IMR-90 (cell line): ENCODE results near the gene KLHL6. TPM values are rescaled to one million over a fixed set of nuclear protein-coding genes. Genes with fewer than 3 reads are reported as not detected.

Experiments used
- ATAC-seq: fragments of 200-7000 bp; cut with Tn5 transposase; 2 replicates; pipeline ENCODE4 v1.9.1; 2020; ENCODE audit warnings: low read depth, mild to moderate bottlenecking, moderate library complexity
- BruUV-seq: library from RNA; stranded (reverse); fragments of 400-500 nt; replicated peaks from 2 replicates; lab custom pipeline; 2021; lab: Mats Ljungman, UMichigan
- CTCF ChIA-PET: fragments of 300-600 bp; formaldehyde crosslinking; extraction: SDS; loops from one replicate; lab custom pipeline; 2021; ENCODE audit warnings: antibody characterized with exemption; lab: Yijun Ruan, JAX
- POLR2A ChIA-PET: fragments of 300-600 bp; sonication (Branson Sonifier 250); formaldehyde crosslinking; loops from one replicate; lab custom pipeline; 2022; ENCODE audit warnings: antibody characterized with exemption; ENCODE audit not compliant: unreplicated experiment; lab: Charles Lee
- DNase-seq: peaks from one replicate; pipeline ENCODE4 v3.0.0; 2013
- H2AFZ ChIP-seq: replicated peaks from 2 replicates; pipeline ENCODE3; 2013; ENCODE audit warnings: low read length, mild to moderate bottlenecking; ENCODE audit not compliant: poor library complexity
- H2AK5ac ChIP-seq: 2 replicates; pipeline ENCODE4 v1.6.1; 2013; ENCODE audit warnings: low read depth, low read length, inconsistent platforms
- H2AK9ac ChIP-seq: replicated peaks from 2 replicates; pipeline ENCODE3; 2013; ENCODE audit warnings: mild to moderate bottlenecking, low read depth, low read length, moderate library complexity; ENCODE audit not compliant: poor library complexity
- H2BK120ac ChIP-seq: 2 replicates; pipeline ENCODE4 v1.6.1; 2013; ENCODE audit warnings: low read depth, low read length, inconsistent platforms
- H2BK15ac ChIP-seq: 3 replicates; pipeline ENCODE4 v1.6.1; 2013; ENCODE audit warnings: low read depth, low read length, inconsistent platforms
- H2BK20ac ChIP-seq: 2 replicates; pipeline ENCODE4 v1.6.1; 2013; ENCODE audit warnings: low read depth, mild to moderate bottlenecking, inconsistent platforms, low read length, moderate library complexity
- H2BK5ac ChIP-seq: 2 replicates; pipeline ENCODE4 v1.6.1; 2013; ENCODE audit warnings: mild to moderate bottlenecking, low read depth, low read length, inconsistent platforms; ENCODE audit not compliant: poor library complexity, severe bottlenecking
- H3K14ac ChIP-seq: replicated peaks from 2 replicates; pipeline ENCODE4 v1.6.1; 2013; ENCODE audit warnings: low read depth, low read length, inconsistent platforms
- H3K18ac ChIP-seq: 2 replicates; pipeline ENCODE4 v1.6.1; 2013; ENCODE audit warnings: low read depth, low read length, control low read depth
- H3K23ac ChIP-seq: 2 replicates; pipeline ENCODE4 v1.6.1; 2013; ENCODE audit warnings: low read depth, low read length, inconsistent platforms
- H3K27ac ChIP-seq: 2 replicates; pipeline ENCODE4 v1.5.1; 2013; ENCODE audit warnings: mild to moderate bottlenecking, control low read depth, low read length; ENCODE audit not compliant: insufficient read depth
- H3K27me3 ChIP-seq: 2 replicates; pipeline ENCODE4 v1.6.1; 2013; ENCODE audit warnings: low read length; ENCODE audit not compliant: control insufficient read depth, insufficient read depth
- H3K36me3 ChIP-seq: 2 replicates; pipeline ENCODE4 v1.6.1; 2013; ENCODE audit warnings: low read length, mixed read lengths; ENCODE audit not compliant: control insufficient read depth, insufficient read depth
- H3K4ac ChIP-seq: 2 replicates; pipeline ENCODE4 v1.6.1; 2013; ENCODE audit warnings: low read depth, low read length, inconsistent platforms
- H3K4me1 ChIP-seq: 2 replicates; pipeline ENCODE4 v1.6.1; 2013; ENCODE audit warnings: low read length, mixed read lengths; ENCODE audit not compliant: control insufficient read depth, insufficient read depth
- H3K4me2 ChIP-seq: 2 replicates; pipeline ENCODE4 v1.6.1; 2013; ENCODE audit warnings: low read depth, mild to moderate bottlenecking, control low read depth, low read length, moderate library complexity
- H3K4me3 ChIP-seq: 2 replicates; pipeline ENCODE4 v1.5.1; 2013; ENCODE audit warnings: low read depth, mild to moderate bottlenecking, control low read depth, low read length, moderate library complexity; ENCODE audit not compliant: insufficient read depth
- H3K56ac ChIP-seq: 2 replicates; pipeline ENCODE4 v1.6.1; 2013; ENCODE audit warnings: low read length, inconsistent platforms; ENCODE audit not compliant: insufficient read depth; ENCODE audit errors: extremely low read depth
- H3K79me1 ChIP-seq, 2 experiments: 2 replicates each; pipeline ENCODE4 v1.6.1; 2013; ENCODE audit warnings: low read length in 2 of 2, inconsistent platforms in 1 of 2, low read depth in 1 of 2
- H3K9ac ChIP-seq: 2 replicates; pipeline ENCODE4 v1.6.1; 2013; ENCODE audit warnings: low read depth, low read length, control low read depth
- H3K9me1 ChIP-seq: 2 replicates; pipeline ENCODE4 v1.6.1; 2013; ENCODE audit warnings: low read length, inconsistent platforms; ENCODE audit not compliant: insufficient read depth
- H3K9me3 ChIP-seq: 2 replicates; pipeline ENCODE4 v1.6.1; 2013; ENCODE audit warnings: low read length; ENCODE audit not compliant: control insufficient read depth, insufficient read depth
- H4K20me1 ChIP-seq: 2 replicates; pipeline ENCODE4 v1.6.1; 2013; ENCODE audit warnings: low read length, inconsistent platforms; ENCODE audit not compliant: insufficient read depth
- H4K5ac ChIP-seq: 2 replicates; pipeline ENCODE4 v1.6.1; 2013; ENCODE audit warnings: mild to moderate bottlenecking, low read depth, low read length, control low read depth
- H4K8ac ChIP-seq, 2 experiments: 2 replicates each; pipeline ENCODE4 v1.6.1; 2013; ENCODE audit warnings: low read depth in 2 of 2, low read length in 2 of 2, control low read depth in 1 of 2, inconsistent platforms in 1 of 2
- H4K91ac ChIP-seq: 2 replicates; pipeline ENCODE4 v1.6.1; 2013; ENCODE audit warnings: low read depth, low read length, inconsistent platforms; ENCODE audit not compliant: insufficient read depth
- CEBPB ChIP-seq: IDR thresholded peaks from 2 replicates; pipeline ENCODE4 v1.6.1; 2012; ENCODE audit warnings: low read depth, low read length, improper control_type of control experiment
- RAD21 ChIP-seq: IDR thresholded peaks from 2 replicates; pipeline ENCODE4 v1.6.1; 2012; ENCODE audit warnings: low read length, improper control_type of control experiment
- WGBS, 2 experiments: methylation state at CpG; one replicate each; pipeline versions ENCODE4 v1.1.5 to v1.1.7; 2013; ENCODE audit warnings: missing lambda C conversion rate in 2 of 2; ENCODE audit not compliant: insufficient read length in 1 of 2; ENCODE audit errors: extremely low coverage in 2 of 2; 5-methylcytosine and 5-hydroxymethylcytosine counted together
- dilution Hi-C: fragments of 300-500 bp; cut with HindIII; formaldehyde crosslinking; loops from one replicate; pipeline ENCODE4 v1.14.3; 2018; ENCODE audit warnings: low sequenced_read_pairs; ENCODE audit not compliant: unreplicated experiment
- in situ Hi-C: fragments of 300-500 bp; cut with MboI; formaldehyde crosslinking; loops from 3 replicates; pipeline ENCODE4 v1.14.3; 2019; ENCODE audit warnings: low sequenced_read_pairs, inconsistent platforms, mixed read lengths
- intact Hi-C: fragments of 100-400 bp; cut with micrococcal nuclease; formaldehyde crosslinking; loops from 2 replicates; pipeline ENCODE4 v1.10.0; 2022
- polyA plus RNA-seq, 3 experiments: library from polyadenylated mRNA; depleted of rRNA; stranded (reverse); fragments of >200 nt; gene quantifications; 2 replicates each; pipeline ENCODE4 v1.2.3, GENCODE V29; 2012; ENCODE audit warnings: low replicate concordance in 1 of 3
- total RNA-seq: library from RNA; depleted of rRNA; stranded (reverse); fragments of >200 nt; gene quantifications from 2 replicates; pipeline ENCODE4 v1.2.3, GENCODE V29; 2012

KLHL6 gene
- total and polyA plus RNA-seq, 2 of the 4 experiments (the other 2 are of a cell fraction), result not detected

GRCh38 chr3:183504597-183504996 is 50.9 kb downstream of the KLHL6 start:
- intact Hi-C loops (no loop called here), in situ Hi-C loops (no loop called here), dilution Hi-C loops (no loop called here)
- no peak overlapping the region for H2AK5ac ChIP-seq
- H2AFZ ChIP-seq, result no peak overlapping the region
- no peak overlapping the region for H2BK20ac ChIP-seq
- H3K56ac ChIP-seq, result no peak overlapping the region
- H4K91ac ChIP-seq, result no peak overlapping the region
- H3K23ac ChIP-seq, result no peak overlapping the region
- no peak overlapping the region for H3K14ac ChIP-seq
- no peak overlapping the region for H3K4ac ChIP-seq
- H3K79me1 ChIP-seq, result no peaks in the 10 kb centered on the region
- CTCF ChIA-PET, result no interaction called here
- WGBS, 2 experiments, result no CpG with 5 or more reads among the region's 1 CpG
- H2BK120ac ChIP-seq, result no peak overlapping the region
- no peak overlapping the region for H3K9ac ChIP-seq
- POLR2A ChIA-PET, result no interaction called here
- H3K9me3 ChIP-seq, result no peaks in the 10 kb centered on the region
- H3K18ac ChIP-seq, result no peak overlapping the region
- H3K9me1 ChIP-seq, result no peaks in the 10 kb centered on the region
- peaks cover 25% of the 10 kb centered on the region for H3K27me3 ChIP-seq
- ATAC-seq (no peak), DNase-seq (no peak)
- no peak overlapping the region for H2BK5ac ChIP-seq
- H4K5ac ChIP-seq, result no peak overlapping the region
- H4K8ac ChIP-seq, result no peak overlapping the region
- TF ChIP-seq RAD21, result no peak
- peak; percentile 45 for TF ChIP-seq CEBPB
- H3K36me3 ChIP-seq, result no peaks in the 10 kb centered on the region
- H2AK9ac ChIP-seq, result no peak overlapping the region
- H3K27ac ChIP-seq, result no peak overlapping the region
- H4K20me1 ChIP-seq, result no peaks in the 10 kb centered on the region
- no peak overlapping the region for H3K4me2 ChIP-seq
- H3K4me1 ChIP-seq, result no peaks in the 10 kb centered on the region
- H3K4me3 ChIP-seq, result no peak overlapping the region
- H2BK15ac ChIP-seq, result no peak overlapping the region
- no TSS peak for BruUV-seq
